NCI-H460 (cell line): ENCODE data around the gene RUNX3. TPM values are rescaled to one million over a fixed set of nuclear protein-coding genes. Genes with fewer than 3 reads are reported as not detected.
"Not testable (repeated sequence)": the region's sequence is repeated elsewhere in the genome, so short reads cannot be mapped to it uniquely, and the experiment has no call there.

Experiments used
- DNase-seq: peaks from one replicate; pipeline ENCODE4 v3.0.0-alpha.2; 2016; ENCODE audit warnings: low read depth; ENCODE audit errors: extremely low read depth
- polyA plus RNA-seq: library from polyadenylated mRNA; depleted of rRNA; stranded (reverse); fragments of >200 nt; gene quantifications from 2 replicates; pipeline ENCODE4 v1.2.3, GENCODE V29; 2014; cell fraction: nucleus; rRNA removed
- total RNA-seq: library from RNA; depleted of rRNA; stranded (reverse); fragments of >200 nt; shearing (Covaris generic); gene quantifications from 2 replicates; pipeline ENCODE4 v1.2.3, GENCODE V29; 2014; rRNA removed

The RUNX3 gene
- total RNA-seq: not detected in 2 replicates
- 0.04 TPM in 1 of 2 replicates, not detected in the other for polyA plus RNA-seq

- no peak for DNase-seq
These were observed at the start of gene RUNX3 for GRCh38 chr1:24930260-24931145. Gene RUNX3 (minus strand): TSS chr1:24930276. CDS start chr1:24929868, 408 bp downstream.

- not testable (repeated sequence) for DNase-seq
These were observed 49.2 kb upstream of the RUNX3 start for GRCh38 chr1:24979232-24979631.

DNA sequence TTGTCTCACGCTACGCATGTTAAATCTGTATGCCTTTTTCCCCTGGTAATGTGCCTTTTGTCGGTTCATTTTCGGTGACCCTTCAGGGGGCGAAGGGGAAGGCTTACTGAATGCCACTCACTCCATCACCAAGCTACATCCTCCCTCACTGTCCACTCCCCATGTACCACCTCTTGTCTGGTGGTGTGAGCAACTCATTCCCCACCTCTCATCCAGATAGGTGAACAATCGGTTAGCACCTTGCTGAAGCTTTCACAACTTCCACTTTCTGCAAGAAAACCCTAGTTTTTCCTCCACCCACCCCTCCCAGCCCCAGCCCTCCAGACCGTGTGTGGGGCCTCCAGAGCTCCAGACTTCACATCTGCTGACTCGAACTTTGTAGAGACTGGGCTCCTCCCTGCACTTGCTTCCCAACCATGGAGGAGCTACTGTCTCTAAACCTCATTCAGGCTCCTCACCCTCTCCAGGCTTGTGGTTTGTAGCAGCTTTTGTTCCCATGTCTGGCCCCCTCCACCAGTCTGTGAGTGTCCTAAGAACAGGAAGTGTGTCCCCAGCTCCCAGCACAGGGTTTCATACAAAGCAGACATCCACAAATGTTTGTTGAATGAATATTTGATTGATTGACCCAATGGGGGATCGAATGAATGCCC, 48.4 kb upstream of the RUNX3 start:
- DNase-seq: no peak

GRCh38 chr1:24975391-24975790, 45.3 kb upstream of the RUNX3 start:
- DNase-seq: no peak

- no peak for DNase-seq
These were observed 43.2 kb upstream of the RUNX3 start for GRCh38 chr1:24973315-24973714.

- DNase-seq: no peak
These were observed 42.8 kb upstream of the RUNX3 start for GRCh38 chr1:24972915-24973242.

- DNase-seq: no peak
These were observed 42.3 kb upstream of the RUNX3 start for GRCh38 chr1:24972221-24972914.

- no peak for DNase-seq
These were observed 41.1 kb upstream of the RUNX3 start for GRCh38 chr1:24970926-24971875.

GRCh38 chr1:24970399-24970753, 40.3 kb upstream of the RUNX3 start:
- peak; percentile 36 for DNase-seq

DNA sequence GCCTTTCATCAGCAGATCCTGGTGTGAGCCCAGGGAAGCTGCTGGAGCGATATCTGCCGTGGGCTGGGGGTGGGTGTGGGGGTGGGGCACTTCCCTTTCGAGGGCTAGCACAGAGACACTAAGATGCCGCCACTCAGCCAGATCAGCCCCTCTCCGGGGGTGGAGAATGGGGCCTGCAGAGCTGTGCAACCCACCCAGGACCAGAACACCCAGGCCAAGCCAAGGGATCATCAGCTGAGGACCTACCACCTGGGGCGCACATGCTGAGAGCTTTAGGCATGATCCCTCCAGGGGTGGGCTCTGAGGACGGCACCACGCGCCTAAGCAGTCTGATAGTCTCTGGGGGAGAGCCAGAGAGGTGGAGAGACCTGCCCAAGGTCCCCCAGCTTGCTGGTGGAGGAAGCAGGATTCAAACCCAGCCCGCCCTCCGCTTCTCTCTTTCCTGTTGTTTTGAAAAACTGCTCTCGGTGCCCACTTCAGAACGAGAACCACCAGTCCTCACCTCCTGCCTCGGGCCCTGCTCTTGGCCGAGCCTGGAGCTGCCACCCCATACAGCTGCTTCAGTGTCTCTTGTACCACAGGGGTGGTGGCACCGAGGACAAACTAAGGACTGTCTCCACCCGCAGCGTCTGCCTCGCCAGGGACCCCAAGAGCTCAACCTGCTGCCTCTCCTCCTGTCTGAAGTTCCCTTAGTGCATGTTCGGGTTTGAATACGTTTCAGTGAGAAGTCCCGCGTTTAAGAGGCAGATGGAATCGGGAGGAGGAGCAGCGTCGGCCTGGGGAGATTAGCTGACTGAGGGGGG, 39.7 kb upstream of the RUNX3 start:
- no peak for DNase-seq

DNA sequence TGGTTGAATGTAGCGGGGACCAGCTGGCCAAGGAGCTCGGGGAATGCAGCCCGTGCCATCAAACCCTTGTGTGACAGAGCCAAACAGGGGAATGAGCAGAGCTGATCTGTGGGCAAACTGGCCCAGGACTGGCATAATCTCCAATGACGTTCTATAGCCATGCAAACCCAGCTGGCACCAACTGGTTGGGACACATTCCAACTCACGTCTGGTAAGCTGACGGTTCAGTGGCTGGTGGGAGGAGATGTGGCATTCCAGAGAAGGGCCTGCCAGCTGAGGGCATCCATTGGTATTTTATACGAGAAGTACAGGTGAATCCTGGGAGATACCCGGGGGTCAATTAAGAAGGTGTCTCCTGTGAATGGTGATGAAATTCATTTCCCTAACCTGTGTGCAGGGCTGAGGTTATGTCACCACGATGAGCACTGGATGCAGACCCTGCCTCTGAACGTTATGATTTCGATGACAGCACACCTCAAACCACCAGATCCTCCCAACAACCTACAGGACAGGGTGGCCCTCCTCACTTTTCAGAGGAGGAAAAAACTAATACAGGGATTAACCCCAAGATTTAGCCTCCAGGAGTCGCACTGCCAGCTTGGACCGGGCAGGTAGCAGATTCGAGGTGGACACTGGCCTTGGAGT, 39.0 kb upstream of the RUNX3 start:
- DNase-seq: no peak

DNA sequence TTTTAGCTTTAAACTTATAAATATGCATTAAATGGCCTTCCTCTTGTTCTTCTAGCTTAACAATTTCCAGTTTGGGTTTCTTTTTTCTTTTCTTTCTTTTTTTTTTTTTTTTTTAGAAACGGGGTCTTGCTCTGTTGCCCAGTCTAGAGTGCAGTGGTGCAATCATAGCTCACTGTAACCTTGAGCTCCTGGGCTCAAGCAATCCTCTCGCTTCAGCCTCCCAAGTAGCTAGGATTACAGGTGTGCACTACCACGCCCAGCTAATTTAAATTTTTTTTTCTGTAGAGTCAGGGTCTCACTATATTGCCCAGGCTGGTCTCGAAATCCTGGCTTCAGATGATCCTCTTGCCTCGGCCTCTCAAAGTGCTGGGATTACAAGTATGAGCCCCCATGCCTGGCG, 37.9 kb upstream of the RUNX3 start:
- DNase-seq: no peak

GRCh38 chr1:24967555-24967954, 37.5 kb upstream of the RUNX3 start:
- no peak for DNase-seq

DNA sequence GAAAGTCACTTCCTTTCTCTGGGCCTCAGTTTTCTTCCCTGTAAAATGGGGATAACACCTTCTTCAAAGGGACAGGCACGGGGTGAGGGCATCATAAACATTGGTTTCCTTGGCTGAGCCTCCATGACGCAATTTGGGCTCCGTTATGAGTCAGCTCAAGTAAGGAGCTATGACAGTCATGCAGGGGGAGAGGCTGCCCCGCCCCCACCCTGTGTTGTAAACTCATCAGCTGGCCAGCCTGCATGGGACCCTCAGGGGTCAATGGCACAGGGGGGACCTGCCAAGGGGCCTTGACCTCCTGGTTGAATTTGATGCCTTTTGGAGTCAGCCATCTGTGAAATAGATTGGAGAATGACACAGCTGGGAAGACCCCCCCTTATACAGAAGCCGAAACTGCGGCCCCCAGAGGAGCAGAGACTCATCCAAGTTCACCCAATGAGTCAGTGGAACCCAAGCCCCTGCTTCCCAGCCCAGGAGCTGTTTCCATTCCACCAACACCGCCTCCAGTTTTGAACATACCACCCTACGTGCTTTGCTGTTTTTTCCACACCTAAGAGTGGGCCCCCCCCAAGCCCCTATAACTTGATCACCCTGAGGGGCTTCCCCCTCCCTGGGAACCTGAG, 36.8 kb upstream of the RUNX3 start:
- DNase-seq: peak; percentile 70

DNA sequence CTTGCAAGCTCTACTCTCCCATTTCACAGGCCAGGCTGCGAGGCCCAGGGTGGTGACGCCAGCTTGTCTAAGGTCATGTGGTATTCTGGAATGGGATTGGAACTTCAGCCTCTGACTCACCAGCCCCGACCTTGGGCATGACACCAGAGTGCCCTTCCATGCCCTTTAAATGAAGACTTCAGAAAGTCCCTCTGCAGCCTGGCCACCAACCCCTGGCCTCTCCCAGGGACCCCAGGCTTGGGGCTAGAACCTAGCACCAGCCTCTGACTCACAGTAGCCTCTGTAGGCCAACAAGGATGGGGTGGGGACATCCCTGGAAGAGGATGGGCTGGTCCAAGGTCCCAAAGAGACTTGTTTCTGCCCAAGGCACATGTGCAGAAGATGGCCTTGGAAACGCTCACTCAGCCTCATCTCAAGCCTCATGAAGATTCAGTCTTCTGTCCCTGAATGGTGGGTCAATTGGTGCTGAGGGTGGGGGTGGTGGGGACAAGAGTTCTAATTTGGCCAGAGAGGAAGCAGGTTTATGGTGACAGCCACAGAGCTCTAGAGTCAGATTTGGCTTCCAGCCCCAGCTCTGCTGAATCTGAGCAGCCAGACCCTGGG, 36.1 kb upstream of the RUNX3 start:
- DNase-seq: no peak

DNA sequence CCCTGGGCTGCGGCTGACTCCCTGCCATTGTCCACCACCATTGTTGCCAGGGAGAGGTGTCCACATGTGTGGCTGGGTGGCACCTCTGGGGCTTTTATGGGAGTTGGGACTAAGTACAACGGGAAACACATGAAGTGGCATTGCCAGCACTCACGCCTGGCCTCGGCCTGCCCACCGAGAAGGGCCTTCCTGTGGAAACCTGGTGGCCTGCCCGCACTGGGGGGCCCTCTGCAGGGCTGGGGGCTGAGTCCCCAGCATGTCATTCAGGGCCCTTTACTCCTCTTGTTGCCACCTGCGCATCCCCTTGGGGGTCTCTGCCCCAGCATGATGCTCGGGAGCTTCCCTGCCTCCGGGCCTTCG, 35.5 kb upstream of the RUNX3 start:
- DNase-seq: no peak

DNA sequence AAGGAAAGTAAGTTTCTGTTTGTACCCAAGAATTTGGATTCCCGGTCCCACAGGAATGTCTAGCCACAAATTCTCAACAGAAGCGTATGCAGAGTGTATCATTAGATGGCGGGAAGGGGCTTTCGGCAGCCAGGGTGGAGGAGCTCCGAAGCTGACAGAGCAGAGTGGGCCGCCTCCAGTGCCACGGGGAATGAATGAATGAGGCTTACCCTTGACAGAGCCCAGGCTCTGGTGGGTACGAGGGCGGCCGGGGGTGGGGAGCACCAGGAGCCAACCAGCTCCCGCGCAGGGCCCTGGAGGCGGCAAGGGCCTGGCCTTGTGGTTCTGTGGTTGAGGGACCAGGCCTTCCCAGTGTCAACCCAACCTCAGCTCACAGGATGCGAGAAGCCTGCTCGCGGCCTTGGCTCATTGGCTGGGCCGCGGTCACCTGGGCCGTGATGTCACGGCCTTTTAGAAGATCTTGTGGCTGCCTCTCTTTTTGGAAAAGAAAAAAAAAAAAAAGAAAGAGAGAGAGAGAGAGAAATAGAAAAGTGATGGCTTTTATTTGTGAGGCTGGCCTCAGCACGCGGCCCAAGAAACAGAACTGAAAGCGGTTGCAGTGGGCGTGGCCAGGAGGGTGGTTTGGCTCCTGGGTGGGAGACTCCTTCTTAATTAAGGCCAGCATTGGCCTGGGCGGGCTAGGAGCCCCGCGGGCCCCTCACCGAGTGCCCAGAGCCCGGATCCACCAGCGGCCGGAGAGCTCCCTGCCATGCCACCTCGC, 34.9 kb upstream of the RUNX3 start:
- no peak for DNase-seq
